Measurements from ENCODE around the gene UBAC1.
A peak's percentile ranks its signal among the peaks of the same experiment; 100 is the strongest.

Gene UBAC1

DNA sequence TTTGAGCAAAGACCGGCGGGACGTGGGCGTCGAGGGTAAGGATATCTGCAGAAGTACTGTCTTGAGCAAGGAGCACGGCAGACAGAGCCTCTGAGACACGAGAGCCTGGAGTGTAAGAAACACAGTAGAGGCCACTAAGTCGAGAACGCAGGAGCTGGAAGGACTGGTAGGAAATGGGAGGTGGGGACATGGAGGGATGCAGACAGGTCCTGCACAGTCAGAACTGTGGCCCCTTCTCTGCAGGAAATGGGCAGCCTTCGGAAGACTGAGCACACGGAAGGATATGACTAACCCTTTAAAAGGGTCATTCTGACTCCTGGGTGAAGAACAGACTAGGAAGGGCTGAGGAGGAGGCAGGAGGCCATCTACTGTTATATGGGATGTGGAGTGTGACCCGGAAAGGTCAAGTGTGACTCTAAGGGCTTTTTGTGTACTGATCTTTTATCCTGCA lies 52.4 kb downstream of the UBAC1 start:
- no peak overlapping the region for H3K27ac ChIP-seq
- peaks cover 59% of the 10 kb centered on the region for H3K36me3 ChIP-seq (ENCODE audit: insufficient read depth, low read length)
- H3K9me3 ChIP-seq (ENCODE audit: low read depth, low read length) = peaks cover 7% of the 10 kb centered on the region; the same call in 1 of the 2 replicates
- TF ChIP-seq EZH2 (IDR thresholded peaks at IDR 0.05) (no peak), POLR2AphosphoS5 (IDR thresholded peaks at IDR 0.05; ENCODE audit: borderline replicate concordance, low read depth, low read length) (0 out of 2 replicates have a peak, but pooled peaks have one; percentile 22), FOXP2 (optimal IDR thresholded peaks at IDR 0.05; ENCODE audit: control extremely low read depth, extremely low read length, insufficient read depth) (no peak)
- H3K9ac ChIP-seq (ENCODE audit: insufficient read length) = no peak overlapping the region
- no peak for DNase-seq (ENCODE audit: low read depth, low spot score)
- H3K4me3 ChIP-seq = peak overlapping the region; percentile 90

DNA sequence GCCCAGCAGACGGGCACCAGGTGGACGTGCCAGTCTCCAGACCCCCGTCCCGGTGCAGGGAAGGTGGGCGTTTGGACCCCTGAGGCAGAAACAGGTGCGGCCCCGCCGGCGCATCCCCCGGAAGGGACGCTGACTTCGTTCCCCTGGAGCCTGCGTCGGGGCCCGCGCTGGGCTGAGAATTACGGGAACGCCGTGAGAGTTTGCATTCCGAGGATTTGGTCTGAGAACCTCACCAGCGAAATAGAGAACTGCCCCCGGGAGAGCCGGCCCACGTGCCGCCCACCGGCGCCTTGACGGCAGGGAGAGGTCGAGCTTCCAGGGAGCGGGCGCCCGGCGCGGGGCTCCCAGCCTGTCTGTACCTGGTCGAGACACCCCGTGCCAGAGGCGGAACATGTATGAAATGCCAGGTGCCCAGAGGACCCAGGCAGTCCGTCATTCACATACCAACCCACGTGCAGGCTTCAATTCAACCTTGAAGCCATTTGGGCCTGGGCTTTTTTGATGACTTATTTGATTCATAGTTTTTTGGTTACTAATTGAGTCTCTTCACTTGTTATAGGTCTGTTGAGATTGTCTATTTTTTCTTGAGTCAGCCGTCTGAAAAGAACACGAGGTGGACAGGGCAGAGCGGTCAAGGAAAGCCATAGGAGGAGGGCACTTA lies 53.0 kb downstream of the UBAC1 start:
- H3K4me3 ChIP-seq = peak overlapping the region; percentile 90
- H3K27ac ChIP-seq = peak overlapping the region; percentile 26; the same call in 1 of the 2 replicates
- no peak for DNase-seq (ENCODE audit: low read depth, low spot score)
- TF ChIP-seq EZH2 (IDR thresholded peaks at IDR 0.05) = no peak
- no peak for TF ChIP-seq FOXP2 (optimal IDR thresholded peaks at IDR 0.05; ENCODE audit: control extremely low read depth, extremely low read length, insufficient read depth)
- no peak for TF ChIP-seq POLR2AphosphoS5 (IDR thresholded peaks at IDR 0.05; ENCODE audit: borderline replicate concordance, low read depth, low read length)
- peak overlapping the region; percentile 87 for H3K9ac ChIP-seq (ENCODE audit: insufficient read length)
- peaks cover 59% of the 10 kb centered on the region for H3K36me3 ChIP-seq (ENCODE audit: insufficient read depth, low read length)
- 0 out of 2 replicates have a peak, but pooled peaks cover 1% of the 10 kb centered on the region for H3K9me3 ChIP-seq (ENCODE audit: low read depth, low read length)

DNA sequence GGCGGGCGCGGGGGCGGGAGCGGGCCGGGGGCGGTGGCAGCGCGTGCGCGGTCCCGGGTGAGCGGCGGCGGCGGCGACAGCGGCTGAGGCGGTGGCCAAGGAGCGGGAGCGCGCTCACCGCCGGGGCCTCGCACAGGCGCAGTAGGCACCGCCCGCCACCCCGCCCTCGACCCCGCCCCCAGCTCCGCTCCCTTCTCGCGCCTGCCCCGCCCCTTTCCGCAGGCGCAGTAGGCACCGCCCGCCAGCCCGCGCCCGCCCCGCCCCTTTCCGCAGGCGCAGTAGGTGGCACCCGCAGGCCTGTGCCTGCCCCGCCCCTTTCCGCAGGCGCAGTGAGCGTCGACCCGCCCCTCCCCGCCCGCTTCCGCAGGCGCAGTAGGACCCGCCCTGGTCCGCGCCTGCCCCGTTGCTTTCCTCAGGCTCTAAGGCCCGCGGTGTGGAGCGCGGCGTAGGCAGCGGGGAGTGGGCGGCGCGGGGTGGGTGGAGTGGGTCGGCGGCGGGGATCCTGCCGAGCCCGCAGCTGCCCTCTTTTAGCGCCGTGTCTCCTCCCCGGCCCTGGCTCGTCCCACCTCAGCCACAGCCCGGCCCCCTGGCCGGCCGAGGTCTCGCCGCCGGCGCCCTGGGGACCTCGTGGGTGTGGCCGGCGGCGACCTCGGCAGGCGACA lies 53.6 kb downstream of the UBAC1 start, which contains the start of gene CAMSAP1:
Gene CAMSAP1, minus strand, starts transcription at position 116 of the 662 bp plus-strand sequence. CDS start 387 bp downstream, outside the sequence.
- peaks cover 61% of the 10 kb centered on the region for H3K36me3 ChIP-seq (ENCODE audit: insufficient read depth, low read length)
- no peaks in the 10 kb centered on the region for H3K9me3 ChIP-seq (ENCODE audit: low read depth, low read length)
- peak within 1 kb of the TSS; percentile 87 for H3K9ac ChIP-seq (ENCODE audit: insufficient read length)
- H3K4me3 ChIP-seq = peak within 1 kb of the TSS; percentile 92
- TF ChIP-seq FOXP2 (optimal IDR thresholded peaks at IDR 0.05; ENCODE audit: control extremely low read depth, extremely low read length, insufficient read depth) (no peak), POLR2AphosphoS5 (IDR thresholded peaks at IDR 0.05; ENCODE audit: borderline replicate concordance, low read depth, low read length) (peak; percentile 86; the same call in 1 of the 2 replicates)
- DNase-seq (ENCODE audit: low read depth, low spot score) = peak; percentile 35
- peak within 1 kb of the TSS; percentile 26; the same call in 1 of the 2 replicates for H3K27ac ChIP-seq

DNA sequence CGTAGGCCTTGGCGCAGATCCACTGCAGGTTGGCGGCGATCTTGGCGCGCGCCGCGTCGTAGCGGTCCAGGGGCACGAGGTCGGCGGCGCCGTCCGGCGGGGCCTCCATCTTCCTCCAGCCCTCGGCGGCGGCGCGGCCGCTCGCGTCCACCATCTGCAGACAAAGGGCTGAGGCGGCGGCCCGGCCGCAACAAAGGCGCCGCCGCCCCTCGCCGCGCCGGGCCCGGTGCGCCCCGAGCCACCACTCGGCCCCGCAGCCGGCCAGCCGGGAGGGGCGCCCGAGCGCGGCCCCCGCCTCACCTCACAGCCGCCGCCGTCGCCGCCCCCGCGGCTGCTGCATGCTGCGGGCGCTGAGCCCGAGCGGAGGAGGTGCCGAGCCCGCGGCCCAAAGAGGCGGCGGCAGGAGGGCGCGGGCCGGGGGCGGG lies 54.2 kb downstream of the UBAC1 start:
- Histone ChIP-seq H3K27ac (no peak overlapping the region), H3K9ac (ENCODE audit: insufficient read length) (peak overlapping the region; percentile 63), H3K4me3 (peak overlapping the region; percentile 92), H3K36me3 (ENCODE audit: insufficient read depth, low read length) (peaks cover 59% of the 10 kb centered on the region), H3K9me3 (ENCODE audit: low read depth, low read length) (no peaks in the 10 kb centered on the region)
- no peak for TF ChIP-seq FOXP2 (optimal IDR thresholded peaks at IDR 0.05; ENCODE audit: control extremely low read depth, extremely low read length, insufficient read depth)
- TF ChIP-seq POLR2AphosphoS5 (IDR thresholded peaks at IDR 0.05; ENCODE audit: borderline replicate concordance, low read depth, low read length) = no peak
- no peak for TF ChIP-seq EZH2 (IDR thresholded peaks at IDR 0.05)
- no peak for DNase-seq (ENCODE audit: low read depth, low spot score)

DNA sequence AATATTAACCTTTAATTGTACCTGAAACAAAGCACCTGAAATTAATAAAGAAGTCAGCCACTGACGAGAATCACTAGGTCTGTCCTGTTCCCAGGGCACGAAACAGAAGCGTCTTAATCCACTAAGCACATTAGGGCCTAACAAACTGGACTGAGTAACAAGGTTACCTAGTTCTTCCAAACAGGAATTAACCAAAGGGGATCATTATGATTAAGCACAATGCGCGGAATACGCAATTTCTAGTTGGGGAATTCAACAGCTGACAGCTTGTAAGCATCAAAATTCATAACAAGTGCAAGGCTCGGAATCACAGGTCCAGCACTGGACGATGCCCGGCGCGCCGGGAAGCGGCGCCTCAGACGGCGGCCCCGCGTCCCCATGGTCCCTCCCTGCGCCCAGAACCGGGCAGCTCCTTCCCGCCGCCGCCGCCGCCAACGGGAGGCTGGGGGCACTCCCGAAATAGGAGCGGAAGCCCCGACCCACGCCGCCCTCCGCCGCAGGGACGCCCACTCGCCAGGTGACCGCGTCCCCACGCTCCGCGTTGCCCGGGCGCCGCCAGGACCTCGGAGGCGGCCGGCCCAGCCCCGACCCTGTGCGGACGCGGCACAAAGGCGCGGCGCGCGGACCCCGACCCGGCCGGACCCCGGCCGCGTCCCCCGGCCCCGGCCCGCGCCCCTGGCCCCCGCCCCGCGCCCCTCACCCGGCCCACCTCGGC lies 54.7 kb downstream of the UBAC1 start:
- no peak for DNase-seq (ENCODE audit: low read depth, low spot score)
- TF ChIP-seq EZH2 (IDR thresholded peaks at IDR 0.05) = no peak
- TF ChIP-seq POLR2AphosphoS5 (IDR thresholded peaks at IDR 0.05; ENCODE audit: borderline replicate concordance, low read depth, low read length) = no peak
- no peak for TF ChIP-seq FOXP2 (optimal IDR thresholded peaks at IDR 0.05; ENCODE audit: control extremely low read depth, extremely low read length, insufficient read depth)
- Histone ChIP-seq H3K36me3 (ENCODE audit: insufficient read depth, low read length) (peaks cover 59% of the 10 kb centered on the region), H3K9me3 (ENCODE audit: low read depth, low read length) (no peaks in the 10 kb centered on the region), H3K27ac (no peak overlapping the region), H3K4me3 (peak overlapping the region; percentile 92), H3K9ac (ENCODE audit: insufficient read length) (peak overlapping the region; percentile 71)

DNA sequence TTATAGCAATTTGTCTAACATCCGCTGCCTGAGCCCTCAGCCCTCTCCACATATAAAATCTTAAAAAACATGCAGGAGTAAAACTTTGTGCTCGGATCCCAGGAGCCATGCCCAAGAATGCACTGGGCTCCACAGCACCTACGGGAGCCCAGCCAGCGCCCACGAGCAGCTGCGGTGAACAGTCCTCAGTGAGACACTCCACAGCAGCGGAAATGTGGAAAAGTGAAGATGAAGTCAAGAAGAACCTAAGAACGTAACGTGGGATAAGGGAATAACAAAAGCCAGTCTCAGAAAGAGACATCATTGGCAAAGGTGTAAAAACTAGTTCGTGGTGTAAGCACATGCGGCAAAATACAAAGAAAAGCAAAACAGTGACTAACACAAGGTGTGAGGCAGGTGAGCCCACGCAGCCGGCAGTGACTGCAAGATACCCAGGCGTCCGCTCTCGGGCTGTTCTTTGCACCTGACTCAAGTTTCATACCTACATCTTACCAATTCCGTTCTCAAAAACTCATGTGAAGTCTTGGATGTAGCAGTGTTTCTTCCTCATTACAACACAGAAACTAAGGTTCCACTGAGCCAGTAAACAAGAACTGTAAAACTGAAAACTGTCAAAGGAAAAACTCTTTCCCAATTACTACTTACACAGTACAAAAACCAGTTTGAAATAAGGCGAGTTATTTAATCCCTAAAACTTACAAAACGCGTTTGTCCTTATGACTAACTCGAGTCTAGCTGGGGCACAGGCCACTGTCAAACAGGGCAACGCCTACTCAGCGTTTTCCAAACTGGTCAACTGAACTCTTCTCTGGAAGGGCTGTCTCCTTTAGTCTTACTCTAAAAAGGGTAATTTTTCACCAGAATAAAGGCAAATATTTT lies 55.6 kb downstream of the UBAC1 start:
- TF ChIP-seq POLR2AphosphoS5 (IDR thresholded peaks at IDR 0.05; ENCODE audit: borderline replicate concordance, low read depth, low read length) (no peak), EZH2 (IDR thresholded peaks at IDR 0.05) (no peak), FOXP2 (optimal IDR thresholded peaks at IDR 0.05; ENCODE audit: control extremely low read depth, extremely low read length, insufficient read depth) (no peak)
- H3K36me3 ChIP-seq (ENCODE audit: insufficient read depth, low read length) = peaks cover 56% of the 10 kb centered on the region
- H3K9ac ChIP-seq (ENCODE audit: insufficient read length) = peak overlapping the region; percentile 71
- H3K9me3 ChIP-seq (ENCODE audit: low read depth, low read length) = no peaks in the 10 kb centered on the region
- H3K4me3 ChIP-seq = peak overlapping the region; percentile 92
- no peak for DNase-seq (ENCODE audit: low read depth, low spot score)
- 0 out of 2 replicates have a peak overlapping the region, but pooled peaks have one; percentile 21 for H3K27ac ChIP-seq

DNA sequence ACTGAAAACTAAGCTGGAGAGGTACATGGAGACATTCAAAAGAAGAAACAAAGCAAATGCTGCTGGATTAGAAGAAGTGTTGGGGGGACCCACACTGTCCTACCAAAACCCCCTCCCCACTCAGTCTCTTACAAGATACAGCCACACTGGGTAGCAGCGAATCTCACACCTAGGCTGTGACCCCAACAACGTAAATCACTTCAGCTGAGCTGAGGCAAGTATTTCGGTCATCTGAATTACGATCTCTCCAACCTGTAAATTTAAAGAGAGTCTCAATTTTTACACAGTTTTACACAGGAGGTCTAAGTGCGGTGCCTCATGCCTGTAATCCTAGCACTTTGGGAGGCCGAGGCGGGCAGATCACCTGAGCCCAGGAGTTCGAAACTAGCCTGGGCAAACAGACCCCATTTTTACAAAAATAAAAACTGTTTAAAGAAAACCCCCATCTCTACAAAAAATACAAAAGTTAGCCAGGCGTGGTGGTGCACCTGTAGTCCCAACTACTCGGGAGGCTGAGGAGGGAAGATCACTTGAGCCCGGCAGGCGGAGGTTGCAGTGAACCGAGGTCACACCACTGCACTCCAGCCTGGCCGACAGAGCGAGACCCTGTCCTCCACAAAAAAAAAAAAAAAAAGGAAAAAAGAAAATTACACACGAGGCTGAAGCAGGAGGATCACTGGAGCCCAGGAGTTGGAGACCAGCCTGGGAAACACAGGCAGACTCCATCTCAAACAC lies 57.2 kb downstream of the UBAC1 start:
- DNase-seq (ENCODE audit: low read depth, low spot score) = no peak
- TF ChIP-seq EZH2 (IDR thresholded peaks at IDR 0.05) (no peak), FOXP2 (optimal IDR thresholded peaks at IDR 0.05; ENCODE audit: control extremely low read depth, extremely low read length, insufficient read depth) (no peak), POLR2AphosphoS5 (IDR thresholded peaks at IDR 0.05; ENCODE audit: borderline replicate concordance, low read depth, low read length) (no peak)
- no peak overlapping the region for H3K27ac ChIP-seq
- no peak overlapping the region for H3K4me3 ChIP-seq
- H3K36me3 ChIP-seq (ENCODE audit: insufficient read depth, low read length) = peaks cover 42% of the 10 kb centered on the region; the same call in 1 of the 2 replicates
- H3K9me3 ChIP-seq (ENCODE audit: low read depth, low read length) = peaks cover 3% of the 10 kb centered on the region; the same call in 1 of the 2 replicates
- H3K9ac ChIP-seq (ENCODE audit: insufficient read length) = no peak overlapping the region

All from SK-N-MC (cell line).